Transverse colon (tissue), 3 donors: Measurements from ENCODE around the gene A4GALT.

Experiments
- POLR2A ChIP-seq: fragments of 450-650 bp; IDR thresholded peaks from one replicate; pipeline ENCODE4 v1.6.1; 2016; ENCODE audit warnings: antibody characterized with exemption, mild to moderate bottlenecking, moderate library complexity
- TF ChIP-seq, protein P1 (sequence below), 5 experiments: fragments of 200-600 bp in 3 of 5; fragments of 450-650 bp in 2 of 5; sonication (generic) in 3 of 5; IDR thresholded peaks; 1 replicate in 2 of 5; 2 replicates in 3 of 5; pipeline ENCODE4 v1.5.1; 2016 to 2017; ENCODE audit warnings: antibody characterized with exemption in 5 of 5, inconsistent platforms in 3 of 5, mild to moderate bottlenecking in 2 of 5, moderate library complexity in 1 of 5

DNA sequence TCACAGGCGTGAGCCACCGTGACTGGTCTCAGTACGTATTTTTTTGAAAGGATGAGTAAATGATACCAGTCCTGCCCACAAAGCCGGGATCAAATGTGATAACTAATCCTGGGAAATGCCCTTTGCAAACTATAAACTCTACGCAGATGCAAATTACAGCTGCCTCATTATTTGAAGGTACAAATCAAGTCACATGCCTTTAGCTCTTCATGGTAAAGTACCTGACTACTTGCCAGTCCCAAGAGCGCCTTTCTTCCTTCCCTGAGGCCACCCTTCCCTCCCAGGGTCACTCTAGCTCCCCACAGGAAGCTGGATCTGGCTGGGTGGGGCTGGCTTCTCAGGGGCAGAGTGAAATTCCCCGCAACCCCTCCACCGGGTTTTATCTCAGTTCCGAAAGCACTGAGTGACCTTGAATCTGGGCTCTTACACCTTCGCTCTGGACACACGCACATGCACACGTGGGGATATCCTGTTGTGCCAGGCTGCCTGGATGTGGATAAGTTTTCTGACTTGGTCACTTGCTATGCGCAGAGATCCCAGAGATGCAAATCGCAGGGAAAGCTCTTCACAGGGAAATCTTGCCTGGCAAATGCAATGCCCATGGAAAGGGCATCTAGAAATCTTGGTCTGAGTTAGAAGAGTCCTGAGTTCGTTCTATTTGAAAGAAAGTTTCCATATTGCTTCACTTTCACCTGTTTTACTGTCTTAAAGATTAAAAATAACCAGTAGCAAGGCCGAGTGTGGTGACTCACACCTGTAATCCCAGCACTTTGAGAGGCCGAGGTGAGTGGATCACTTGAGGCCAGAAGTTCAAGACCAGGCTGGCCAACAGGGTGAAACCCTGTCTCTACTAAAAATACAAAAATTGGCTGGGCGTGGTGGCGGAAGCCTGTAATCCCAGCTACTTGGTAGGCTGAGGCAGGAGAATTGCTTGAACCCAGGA, 8.5 kb downstream of the A4GALT start:
- TF ChIP-seq, protein P1, sequence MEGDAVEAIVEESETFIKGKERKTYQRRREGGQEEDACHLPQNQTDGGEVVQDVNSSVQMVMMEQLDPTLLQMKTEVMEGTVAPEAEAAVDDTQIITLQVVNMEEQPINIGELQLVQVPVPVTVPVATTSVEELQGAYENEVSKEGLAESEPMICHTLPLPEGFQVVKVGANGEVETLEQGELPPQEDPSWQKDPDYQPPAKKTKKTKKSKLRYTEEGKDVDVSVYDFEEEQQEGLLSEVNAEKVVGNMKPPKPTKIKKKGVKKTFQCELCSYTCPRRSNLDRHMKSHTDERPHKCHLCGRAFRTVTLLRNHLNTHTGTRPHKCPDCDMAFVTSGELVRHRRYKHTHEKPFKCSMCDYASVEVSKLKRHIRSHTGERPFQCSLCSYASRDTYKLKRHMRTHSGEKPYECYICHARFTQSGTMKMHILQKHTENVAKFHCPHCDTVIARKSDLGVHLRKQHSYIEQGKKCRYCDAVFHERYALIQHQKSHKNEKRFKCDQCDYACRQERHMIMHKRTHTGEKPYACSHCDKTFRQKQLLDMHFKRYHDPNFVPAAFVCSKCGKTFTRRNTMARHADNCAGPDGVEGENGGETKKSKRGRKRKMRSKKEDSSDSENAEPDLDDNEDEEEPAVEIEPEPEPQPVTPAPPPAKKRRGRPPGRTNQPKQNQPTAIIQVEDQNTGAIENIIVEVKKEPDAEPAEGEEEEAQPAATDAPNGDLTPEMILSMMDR (IDR thresholded peaks at IDR 0.05) = no peak
- no peak for TF ChIP-seq POLR2A
